MCF 10A (cell line): Measurements from ENCODE around the gene ARSG. TPM values are rescaled to one million over a fixed set of nuclear protein-coding genes. Genes with fewer than 3 reads are reported as not detected.
A peak's percentile ranks its signal among the peaks of the same experiment; 100 is the strongest.

ENCODE experiments used
- BruUV-seq: library from RNA; stranded (reverse); fragments of 400-500 nt; replicated peaks from 2 replicates; lab custom pipeline; 2021; lab: Mats Ljungman, UMichigan
- CTCF ChIA-PET: fragments of 300-600 bp; sonication (Branson Sonifier 250); formaldehyde crosslinking; extraction: SDS; loops from one replicate; lab custom pipeline; 2021; ENCODE audit warnings: antibody characterized with exemption, inconsistent platforms; lab: Yijun Ruan, JAX
- POLR2A ChIA-PET: fragments of 300-600, 350-650 bp; sonication (Branson Sonifier 250); formaldehyde crosslinking; extraction: SDS; loops from one replicate; lab custom pipeline; 2020; ENCODE audit warnings: antibody characterized with exemption, inconsistent platforms; lab: Yijun Ruan, JAX
- DNase-seq: peaks from one replicate; pipeline ENCODE4 v3.0.0-alpha.2; 2018; ENCODE audit not compliant: unreplicated experiment
- H3K27ac Mint-ChIP-seq: one replicate; pipeline ENCODE4 v1.8.0; 2022; ENCODE audit warnings: mild to moderate bottlenecking, low read depth, mixed read lengths; ENCODE audit not compliant: unreplicated experiment
- H3K27me3 Mint-ChIP-seq: one replicate; pipeline ENCODE4 v1.8.0; 2022; ENCODE audit warnings: mixed read lengths; ENCODE audit not compliant: insufficient read depth, unreplicated experiment
- H3K36me3 Mint-ChIP-seq: one replicate; pipeline ENCODE4 v1.8.0; 2022; ENCODE audit warnings: mild to moderate bottlenecking, moderate library complexity, mixed read lengths; ENCODE audit not compliant: insufficient read depth, unreplicated experiment
- H3K4me1 Mint-ChIP-seq: one replicate; pipeline ENCODE4 v1.8.0; 2022; ENCODE audit warnings: mixed read lengths; ENCODE audit not compliant: insufficient read depth, unreplicated experiment
- H3K4me3 Mint-ChIP-seq: one replicate; pipeline ENCODE4 v1.8.0; 2022; ENCODE audit warnings: mild to moderate bottlenecking, moderate library complexity, mixed read lengths; ENCODE audit not compliant: unreplicated experiment
- H3K9me3 Mint-ChIP-seq: one replicate; pipeline ENCODE4 v1.8.0; 2022; ENCODE audit warnings: mixed read lengths; ENCODE audit not compliant: unreplicated experiment
- CTCF ChIP-seq: fragments of 200-600 bp; IDR thresholded peaks from one replicate; pipeline ENCODE4 v1.8.0; 2022; ENCODE audit warnings: antibody characterized with exemption, mild to moderate bottlenecking; ENCODE audit not compliant: unreplicated experiment
- intact Hi-C: fragments of 100-400 bp; cut with micrococcal nuclease; formaldehyde crosslinking; loops from 2 replicates; pipeline ENCODE4 v1.14.1; 2022
- total RNA-seq: library from RNA; stranded (reverse); gene quantifications from 2 replicates; pipeline ENCODE4 v1.2.3, GENCODE V29; 2022

ARSG gene
- total RNA-seq, 1 experiment from 2014 or later = 5.9 TPM

GRCh38 chr17:68383120-68383442 lies 91.8 kb downstream of the ARSG start:
- DNase-seq = no peak
- ChIA-PET CTCF (interaction anchor here (2.1 kb wide), 1 partner anchor 52 kb away, joined by 6 read pairs; no protein-coding TSS in a partner anchor), POLR2A (no interaction called here)
- Mint-ChIP-seq H3K27ac (no peak overlapping the region), H3K9me3 (no peaks in the 10 kb centered on the region), H3K4me1 (peaks cover 19% of the 10 kb centered on the region), H3K4me3 (no peak overlapping the region), H3K27me3 (no peaks in the 10 kb centered on the region), H3K36me3 (no peaks in the 10 kb centered on the region)
- no TSS peak for BruUV-seq
- intact Hi-C loops = loop anchor here (5.0 kb wide), 1 partner anchor 91 kb away; the partner anchor contains the start of genes ARSG and SLC16A6
- TF ChIP-seq CTCF = no peak

- Mint-ChIP-seq H3K4me3 (no peak overlapping the region), H3K36me3 (no peaks in the 10 kb centered on the region), H3K27me3 (no peaks in the 10 kb centered on the region), H3K4me1 (peaks cover 13% of the 10 kb centered on the region), H3K27ac (no peak overlapping the region), H3K9me3 (no peaks in the 10 kb centered on the region)
- BruUV-seq = no TSS peak
- TF ChIP-seq CTCF = no peak
- intact Hi-C loops = loop anchor here (5.0 kb wide), 1 partner anchor 91 kb away; the partner anchor contains the start of genes ARSG and SLC16A6
- ChIA-PET POLR2A (interaction anchor here (0.7 kb wide), 1 partner anchor 883 kb away, joined by 3 read pairs; no protein-coding TSS in a partner anchor), CTCF (interaction anchor here (1.0 to 2.1 kb wide), 2 partner anchors 16 to 52 kb away, joined by 3 to 6 read pairs; no protein-coding TSS in a partner anchor)
- peak; percentile 76 for DNase-seq
Measured at GRCh38 chr17:68383443-68384321, 92.4 kb downstream of the ARSG start.

- peaks cover 11% of the 10 kb centered on the region for H3K4me1 Mint-ChIP-seq
- DNase-seq = no peak
- BruUV-seq = no TSS peak
- no peaks in the 10 kb centered on the region for H3K36me3 Mint-ChIP-seq
- intact Hi-C loops = loop anchor here (5.0 kb wide), 1 partner anchor 92 kb away; the partner anchor contains the start of genes ARSG and SLC16A6
- CTCF ChIA-PET = interaction anchor here (1.1 kb wide), 1 partner anchor 11 kb away, joined by 3 read pairs; no protein-coding TSS in a partner anchor
- no peak for TF ChIP-seq CTCF
- POLR2A ChIA-PET = interaction anchor here (0.7 kb wide), 1 partner anchor 884 kb away, joined by 3 read pairs; no protein-coding TSS in a partner anchor
- H3K9me3 Mint-ChIP-seq = no peaks in the 10 kb centered on the region
- no peak overlapping the region for H3K4me3 Mint-ChIP-seq
- no peaks in the 10 kb centered on the region for H3K27me3 Mint-ChIP-seq
- H3K27ac Mint-ChIP-seq = no peak overlapping the region
Measured at GRCh38 chr17:68384471-68384870, 93.2 kb downstream of the ARSG start.

- TF ChIP-seq CTCF = no peak
- H3K4me1 Mint-ChIP-seq = peaks cover 11% of the 10 kb centered on the region
- CTCF ChIA-PET = interaction anchor here (1.1 kb wide), 1 partner anchor 11 kb away, joined by 3 read pairs; no protein-coding TSS in a partner anchor
- no peak overlapping the region for H3K27ac Mint-ChIP-seq
- H3K9me3 Mint-ChIP-seq = no peaks in the 10 kb centered on the region
- no peak overlapping the region for H3K4me3 Mint-ChIP-seq
- POLR2A ChIA-PET = no interaction called here
- DNase-seq = no peak
- H3K27me3 Mint-ChIP-seq = no peaks in the 10 kb centered on the region
- BruUV-seq = no TSS peak
- intact Hi-C loops = loop anchor here (5.0 kb wide), 1 partner anchor 93 kb away; the partner anchor contains the start of genes ARSG and SLC16A6
- no peaks in the 10 kb centered on the region for H3K36me3 Mint-ChIP-seq
Measured at GRCh38 chr17:68384941-68385340, 93.6 kb downstream of the ARSG start.
